Right lung (tissue), 5 donors: ENCODE data around the gene HHAT. TPM values are rescaled to one million over a fixed set of nuclear protein-coding genes. Genes with fewer than 3 reads are reported as not detected.

Experiments
- DNase-seq, 2 donors: peaks; one replicate each; pipeline ENCODE4 v3.0.0-alpha.2; 2013
- polyA plus RNA-seq, 5 donors: library from polyadenylated mRNA; unstranded; fragments of 120-200 nt; gene quantifications; one replicate each; pipeline versions ENCODE4 v1.2.1 to v1.2.3, GENCODE V29; 2013; ENCODE audit warnings: inconsistent platforms in 1 of 5, low replicate concordance in 1 of 5; ENCODE audit not compliant: insufficient read length in 5 of 5, insufficient read depth in 1 of 5

Gene HHAT
- polyA plus RNA-seq, 5 donors: 9.3 to 12.0 (median 11.2) TPM

- DNase-seq: no peak
Observed at GRCh38 chr1:210683403-210684047, 354.8 kb downstream of the HHAT start.

- DNase-seq: no peak
Observed at GRCh38 chr1:210684466-210685294, 356.0 kb downstream of the HHAT start.

GRCh38 chr1:210685295-210685650, 356.6 kb downstream of the HHAT start:
- DNase-seq: no peak

- no peak for DNase-seq
Observed at GRCh38 chr1:210686841-210687240, 358.1 kb downstream of the HHAT start.

- DNase-seq: no peak
Observed at GRCh38 chr1:210687582-210688279, 359.0 kb downstream of the HHAT start.

GRCh38 chr1:210688512-210689234, 360.0 kb downstream of the HHAT start:
- DNase-seq: no peak

GRCh38 chr1:210689826-210690225, 361.1 kb downstream of the HHAT start:
- DNase-seq: no peak

GRCh38 chr1:210690236-210690635, 361.5 kb downstream of the HHAT start:
- DNase-seq: no peak

GRCh38 chr1:210691039-210691610, 362.4 kb downstream of the HHAT start:
- DNase-seq: no peak

- DNase-seq: no peak
Observed at GRCh38 chr1:210692796-210693195, 364.1 kb downstream of the HHAT start.

- DNase-seq: no peak
Observed at GRCh38 chr1:210695026-210695425, 366.3 kb downstream of the HHAT start.

GRCh38 chr1:210696709-210697108, 368.0 kb downstream of the HHAT start:
- no peak for DNase-seq

GRCh38 chr1:210697185-210697584, 368.5 kb downstream of the HHAT start:
- no peak for DNase-seq

GRCh38 chr1:210698661-210699060, 370.0 kb downstream of the HHAT start:
- DNase-seq: no peak

- no peak for DNase-seq
Observed at GRCh38 chr1:210700083-210700482, 371.4 kb downstream of the HHAT start.

- peak; percentile 56 to 63 for DNase-seq
Observed at GRCh38 chr1:210700511-210700910, 371.8 kb downstream of the HHAT start.

GRCh38 chr1:210702506-210702905, 373.8 kb downstream of the HHAT start:
- DNase-seq: no peak

GRCh38 chr1:210703593-210703992, 374.9 kb downstream of the HHAT start:
- no peak for DNase-seq

GRCh38 chr1:210705086-210705485, 376.4 kb downstream of the HHAT start:
- DNase-seq: no peak

- no peak for DNase-seq
Observed at GRCh38 chr1:210706246-210706645, 377.5 kb downstream of the HHAT start.
